ENCODE measurements around the gene PPFIBP2. TPM values are rescaled to one million over a fixed set of nuclear protein-coding genes. Genes with fewer than 3 reads are reported as not detected.
A peak's percentile ranks its signal among the peaks of the same experiment; 100 is the strongest.
"Not testable (repeated sequence)": the region's sequence is repeated elsewhere in the genome, so short reads cannot be mapped to it uniquely, and the experiment has no call there.

Gene PPFIBP2
- total RNA-seq, 4 donors from 2014 or later: 64.3 to 91.9 (median 71.6) TPM

DNA sequence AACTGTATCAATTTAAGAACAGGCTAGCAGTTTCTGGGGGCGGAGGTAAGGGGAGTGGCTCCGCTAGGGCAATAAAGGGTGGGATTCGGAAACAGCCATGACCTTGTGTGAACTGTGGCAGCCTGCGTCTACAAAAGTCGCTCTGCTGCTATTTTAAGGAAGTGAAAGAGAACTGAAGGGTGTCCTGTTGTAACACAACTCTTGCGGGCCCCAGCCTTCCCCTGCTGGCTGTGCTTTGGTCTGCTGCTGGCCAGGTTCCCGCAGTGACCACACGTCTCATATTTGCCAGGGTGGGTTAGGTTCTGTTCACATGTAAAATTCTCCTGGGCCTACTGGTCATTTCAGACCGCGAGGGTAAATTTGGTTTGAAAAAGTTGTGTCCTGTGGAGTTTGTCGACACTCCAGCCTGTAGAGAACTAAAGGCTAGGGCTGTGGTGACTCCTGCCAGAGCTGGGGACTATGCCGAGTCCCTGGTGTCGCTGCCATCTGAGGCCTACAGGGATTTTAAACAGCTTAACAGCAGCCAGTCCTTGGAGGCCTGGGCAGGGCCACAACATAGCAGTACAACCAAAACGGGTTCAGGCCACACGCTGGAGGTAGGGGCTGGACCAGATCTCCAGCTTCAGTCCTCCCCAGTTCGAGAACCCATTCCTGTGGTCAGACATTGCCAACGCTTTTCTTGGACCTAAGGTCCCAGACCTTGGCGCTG lies 1.1 kb upstream of the PPFIBP2 start:
- Histone ChIP-seq H3K27me3 (no peaks in the 10 kb centered on the region), H3K4me3 (replicated peaks in 1 of 3) (peak overlapping the region in 1 of 3 donors; percentile 82), H3K36me3 (no peaks in the 10 kb centered on the region), H3K9me3 (no peaks in the 10 kb centered on the region), H3K4me1 (peaks cover 34 to 37% of the 10 kb centered on the region in 2 donors), H3K27ac (peak overlapping the region; percentile 97 to 100 (median 98))
- TF ChIP-seq, protein P1, sequence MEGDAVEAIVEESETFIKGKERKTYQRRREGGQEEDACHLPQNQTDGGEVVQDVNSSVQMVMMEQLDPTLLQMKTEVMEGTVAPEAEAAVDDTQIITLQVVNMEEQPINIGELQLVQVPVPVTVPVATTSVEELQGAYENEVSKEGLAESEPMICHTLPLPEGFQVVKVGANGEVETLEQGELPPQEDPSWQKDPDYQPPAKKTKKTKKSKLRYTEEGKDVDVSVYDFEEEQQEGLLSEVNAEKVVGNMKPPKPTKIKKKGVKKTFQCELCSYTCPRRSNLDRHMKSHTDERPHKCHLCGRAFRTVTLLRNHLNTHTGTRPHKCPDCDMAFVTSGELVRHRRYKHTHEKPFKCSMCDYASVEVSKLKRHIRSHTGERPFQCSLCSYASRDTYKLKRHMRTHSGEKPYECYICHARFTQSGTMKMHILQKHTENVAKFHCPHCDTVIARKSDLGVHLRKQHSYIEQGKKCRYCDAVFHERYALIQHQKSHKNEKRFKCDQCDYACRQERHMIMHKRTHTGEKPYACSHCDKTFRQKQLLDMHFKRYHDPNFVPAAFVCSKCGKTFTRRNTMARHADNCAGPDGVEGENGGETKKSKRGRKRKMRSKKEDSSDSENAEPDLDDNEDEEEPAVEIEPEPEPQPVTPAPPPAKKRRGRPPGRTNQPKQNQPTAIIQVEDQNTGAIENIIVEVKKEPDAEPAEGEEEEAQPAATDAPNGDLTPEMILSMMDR (IDR thresholded peaks at IDR 0.05): peak in 3 of 6 experiments; percentile 29 to 47 (median 32)
- peak in 1 of 2 donors; percentile 70 for TF ChIP-seq POLR2A (IDR thresholded peaks at IDR 0.05)
- intact Hi-C loops (cut with DNase I): loop anchor here (10.0 kb wide), 1 partner anchor 62 kb away; no protein-coding TSS in a partner anchor
- WGBS, 2 donors: 5 to 10% methylated on average over 14 to 16 of the region's 18 CpGs
- DNase-seq: peak; percentile 94 to 95

DNA sequence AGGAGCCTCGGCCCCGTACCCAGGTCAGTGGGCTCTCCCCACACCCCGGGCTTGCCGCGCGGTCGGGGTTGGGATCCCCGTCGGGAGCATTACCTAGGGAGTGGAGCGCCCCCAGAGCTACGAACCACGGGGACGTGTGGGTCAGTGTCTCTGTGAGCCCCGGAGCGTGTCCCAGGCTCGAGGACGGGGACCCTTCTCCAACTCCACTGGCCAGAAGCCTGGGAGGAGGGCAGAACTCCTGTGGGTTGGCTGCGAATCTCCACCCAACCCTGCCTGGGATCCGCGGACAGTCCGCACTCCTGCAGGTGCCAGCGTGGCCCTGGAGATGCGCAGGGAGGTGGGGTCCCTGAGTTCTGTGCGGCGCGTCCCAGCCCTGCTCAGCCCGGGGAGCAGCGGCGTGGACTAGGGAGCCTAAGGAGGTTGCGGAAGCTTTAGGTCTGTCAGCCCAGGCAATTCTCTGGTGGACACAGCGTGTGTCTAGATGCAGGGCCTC lies 346 bp downstream of the PPFIBP2 start:
- TF ChIP-seq, protein P1 (IDR thresholded peaks at IDR 0.05): no peak
- no peak for TF ChIP-seq POLR2A (IDR thresholded peaks at IDR 0.05)

DNA sequence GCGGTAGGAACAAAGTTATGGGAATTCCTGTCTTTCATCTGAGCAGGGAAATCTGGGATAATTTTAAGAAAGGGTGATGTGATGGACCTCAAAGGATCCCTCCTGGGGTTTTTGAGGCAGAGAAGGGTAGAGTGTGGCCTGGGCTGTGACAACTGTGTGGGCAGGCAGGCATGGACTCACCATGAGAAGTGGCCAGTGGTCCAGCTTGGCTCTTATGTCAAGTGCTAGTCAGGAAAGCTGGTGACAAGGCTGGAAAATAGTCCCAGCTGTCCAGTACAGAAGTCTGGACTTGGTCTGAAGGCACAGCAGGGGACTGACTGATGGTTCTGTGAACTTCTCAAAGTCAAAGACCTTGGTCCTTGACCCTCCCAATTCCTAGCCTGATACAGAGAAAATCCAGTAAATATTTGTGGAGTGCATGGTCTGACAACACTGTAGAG lies 1.7 kb downstream of the PPFIBP2 start:
- peak in 1 of 2 donors; percentile 14 for TF ChIP-seq POLR2A (IDR thresholded peaks at IDR 0.05)
- TF ChIP-seq, protein P1 (IDR thresholded peaks at IDR 0.05): no peak
- H3K27ac ChIP-seq: peak overlapping the region in 2 of 3 donors; percentile 13 to 25
- intact Hi-C loops (cut with DNase I): loop anchor here (10.0 kb wide), 1 partner anchor 59 kb away; no protein-coding TSS in a partner anchor

More for the DNA sequence above, 346 bp downstream of the PPFIBP2 start:
- peak overlapping the region; percentile 97 to 100 (median 98) for H3K27ac ChIP-seq
- no peaks in the 10 kb centered on the region for H3K27me3 ChIP-seq
- DNase-seq: peak; percentile 38 to 48
- H3K9me3 ChIP-seq: no peaks in the 10 kb centered on the region
- peak overlapping the region; percentile 31 to 93 (median 82) for H3K4me3 ChIP-seq (replicated peaks in 1 of 3)
- no peaks in the 10 kb centered on the region for H3K36me3 ChIP-seq
- 2 to 3% methylated on average over 8 to 17 of the region's 31 CpGs for WGBS, 2 donors
- H3K4me1 ChIP-seq: peaks cover 34 to 37% of the 10 kb centered on the region in 2 donors
- intact Hi-C loops (cut with DNase I): loop anchor here (10.0 kb wide), 1 partner anchor 61 kb away; no protein-coding TSS in a partner anchor

DNA sequence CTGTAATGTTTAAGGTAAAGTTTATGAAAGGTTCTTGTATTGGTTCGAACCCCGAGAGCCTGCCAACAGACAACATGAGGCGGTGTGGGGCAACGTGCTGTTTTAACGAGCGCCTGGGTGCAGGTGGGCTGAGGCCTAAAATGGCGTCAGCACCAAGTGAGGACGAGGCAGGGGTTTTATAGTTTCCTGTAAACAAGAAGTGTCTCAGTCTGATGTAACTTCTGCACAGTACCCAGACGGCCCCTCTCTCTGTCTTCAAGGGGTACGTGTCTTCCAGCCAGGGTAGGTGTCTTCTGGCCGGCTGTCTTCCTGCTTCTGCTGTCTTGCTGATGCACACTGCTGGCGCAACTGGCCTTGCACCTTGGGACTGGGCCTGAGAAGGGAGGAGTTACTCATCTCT lies 2.7 kb downstream of the PPFIBP2 start:
- DNase-seq: no peak
- Histone ChIP-seq H3K4me3 (replicated peaks in 1 of 3) (no peak overlapping the region), H3K4me1 (peaks cover 32 to 40% of the 10 kb centered on the region in 2 donors), H3K36me3 (no peaks in the 10 kb centered on the region), H3K27ac (no peak overlapping the region), H3K27me3 (no peaks in the 10 kb centered on the region), H3K9me3 (no peaks in the 10 kb centered on the region)
- WGBS, 2 donors: 95% methylated on average over 12 of the region's 12 CpGs
- TF ChIP-seq, protein P1 (IDR thresholded peaks at IDR 0.05): no peak
- TF ChIP-seq POLR2A (IDR thresholded peaks at IDR 0.05): no peak
- intact Hi-C loops (cut with DNase I): loop anchor here (10.0 kb wide), 1 partner anchor 58 kb away; no protein-coding TSS in a partner anchor

More for the DNA sequence above, 1.7 kb downstream of the PPFIBP2 start:
- H3K4me1 ChIP-seq: peaks cover 36 to 37% of the 10 kb centered on the region in 2 donors
- H3K27me3 ChIP-seq: no peaks in the 10 kb centered on the region
- DNase-seq: peak in 1 of 2 donors; percentile 36
- no peaks in the 10 kb centered on the region for H3K9me3 ChIP-seq
- no peaks in the 10 kb centered on the region for H3K36me3 ChIP-seq
- no peak overlapping the region for H3K4me3 ChIP-seq (replicated peaks in 1 of 3)
- 78 to 87% methylated on average over 1 of the region's 1 CpG for WGBS, 2 donors

DNA sequence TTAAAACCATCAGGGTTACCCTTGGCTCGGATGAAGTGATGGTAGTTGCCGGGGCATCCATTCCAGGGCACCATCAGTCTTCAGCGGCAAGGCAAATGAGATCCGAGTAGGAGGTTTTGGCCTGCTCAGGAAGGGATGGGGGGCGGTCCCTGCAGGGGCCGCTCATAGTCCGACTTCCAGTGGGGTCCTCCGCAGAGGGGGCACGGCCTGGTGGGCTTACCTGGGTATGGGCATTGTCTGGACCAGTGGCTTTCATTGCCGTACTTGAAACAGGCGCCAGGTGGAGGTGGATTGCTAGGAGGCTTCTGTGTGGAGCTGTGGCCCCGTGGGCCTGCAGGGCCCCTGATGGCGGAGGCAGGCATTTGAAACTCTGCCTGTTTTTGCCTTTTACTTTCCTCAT lies 3.9 kb downstream of the PPFIBP2 start:
- not testable (repeated sequence) for DNase-seq; H3K27ac ChIP-seq; H3K36me3 ChIP-seq; H3K9me3 ChIP-seq; H3K27me3 ChIP-seq; H3K4me3 ChIP-seq (replicated peaks in 1 of 3)
- intact Hi-C loops (cut with DNase I): loop anchor here (10.0 kb wide), 1 partner anchor 57 kb away; no protein-coding TSS in a partner anchor
- peaks cover 31 to 35% of the 10 kb centered on the region in 2 donors for H3K4me1 ChIP-seq
- 97 to 100% methylated on average over 11 to 13 of the region's 13 CpGs for WGBS, 2 donors

Data from thyroid gland (tissue), 4 donors.